GM12872 (cell line): ENCODE results near the gene ZNF367.

Experiments used
- CTCF ChIP-seq: IDR thresholded peaks from 3 replicates; pipeline ENCODE4 v1.5.1; 2011; ENCODE audit warnings: low read depth, mild to moderate bottlenecking, low read length, moderate library complexity; ENCODE audit not compliant: insufficient read depth

The ZNF367 gene

GRCh38 chr9:96412174-96412913, 5.8 kb downstream of the ZNF367 start:
- TF ChIP-seq CTCF, result no peak

DNA sequence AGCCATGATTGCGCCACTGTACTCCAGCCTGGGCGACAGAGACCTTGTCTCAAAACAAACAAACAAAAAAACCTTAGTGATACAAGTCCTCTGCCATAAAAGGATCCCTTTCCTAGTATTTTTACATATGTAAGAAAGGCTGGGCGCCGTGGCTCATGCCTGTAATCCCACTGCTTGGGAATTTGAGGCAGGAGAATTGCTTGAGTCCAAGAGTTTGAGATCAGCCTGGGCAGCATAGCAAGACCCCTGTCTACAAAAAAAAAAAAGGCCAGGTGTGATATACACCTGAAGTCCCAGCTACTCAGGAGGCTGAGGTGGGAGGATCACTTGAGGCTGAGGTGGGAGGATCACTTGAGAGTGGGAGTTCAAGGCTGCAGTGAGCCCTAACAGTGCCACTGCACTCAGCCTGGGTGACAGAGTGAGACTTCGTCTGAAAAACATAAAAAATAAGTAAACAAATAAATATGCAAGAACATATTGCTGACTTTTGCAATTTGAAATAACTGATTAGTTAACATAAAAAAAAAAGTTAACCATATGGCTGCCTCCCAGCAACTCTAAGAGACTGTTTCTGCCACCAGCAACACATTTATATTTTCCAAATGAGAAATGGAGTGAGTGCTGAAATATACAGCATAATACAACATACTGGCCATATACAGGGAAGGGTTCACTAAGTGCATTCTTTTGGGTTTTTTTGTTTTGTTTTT, 6.9 kb downstream of the ZNF367 start:
- no peak for TF ChIP-seq CTCF

- TF ChIP-seq CTCF, result no peak
These were observed 9.5 kb downstream of the ZNF367 start for GRCh38 chr9:96408409-96409280.

DNA sequence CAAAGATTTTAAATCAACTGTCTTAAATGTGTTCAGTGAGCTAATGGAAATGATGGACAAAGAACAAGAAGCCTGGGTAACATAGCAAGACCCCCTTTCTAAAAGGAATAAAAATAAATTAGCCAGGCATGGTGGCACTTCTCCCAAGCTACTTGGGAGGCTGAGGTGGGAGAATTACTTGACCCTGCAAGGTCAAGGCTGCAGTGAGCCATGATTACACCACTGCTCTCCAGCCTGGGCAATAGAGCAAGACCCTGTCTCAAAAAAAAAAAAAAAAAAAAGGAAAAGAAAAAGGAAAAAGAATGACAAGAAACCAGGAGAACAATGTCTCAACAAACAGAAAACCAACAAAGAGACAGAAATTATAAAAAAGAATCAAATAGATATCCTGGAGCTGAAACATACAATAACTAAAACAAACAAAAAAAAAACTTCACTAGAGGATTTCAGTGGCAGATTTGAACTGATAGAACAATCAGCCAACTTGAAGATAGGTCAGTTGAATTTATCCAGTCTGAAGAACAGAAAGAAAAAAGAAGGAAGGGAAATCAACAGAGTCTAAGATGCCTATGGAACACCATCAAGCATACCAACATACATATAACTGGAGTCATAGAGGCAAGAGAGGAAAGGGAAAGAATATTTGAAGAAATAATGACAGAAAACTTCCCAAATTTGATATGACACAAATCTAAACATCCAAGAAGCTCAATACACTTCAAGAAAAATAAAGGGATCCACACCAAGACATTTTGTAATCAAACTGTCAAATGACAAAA, 17.8 kb downstream of the ZNF367 start:
- no peak for TF ChIP-seq CTCF

- TF ChIP-seq CTCF, result no peak
These were observed 18.9 kb downstream of the ZNF367 start for GRCh38 chr9:96399325-96399633.

DNA sequence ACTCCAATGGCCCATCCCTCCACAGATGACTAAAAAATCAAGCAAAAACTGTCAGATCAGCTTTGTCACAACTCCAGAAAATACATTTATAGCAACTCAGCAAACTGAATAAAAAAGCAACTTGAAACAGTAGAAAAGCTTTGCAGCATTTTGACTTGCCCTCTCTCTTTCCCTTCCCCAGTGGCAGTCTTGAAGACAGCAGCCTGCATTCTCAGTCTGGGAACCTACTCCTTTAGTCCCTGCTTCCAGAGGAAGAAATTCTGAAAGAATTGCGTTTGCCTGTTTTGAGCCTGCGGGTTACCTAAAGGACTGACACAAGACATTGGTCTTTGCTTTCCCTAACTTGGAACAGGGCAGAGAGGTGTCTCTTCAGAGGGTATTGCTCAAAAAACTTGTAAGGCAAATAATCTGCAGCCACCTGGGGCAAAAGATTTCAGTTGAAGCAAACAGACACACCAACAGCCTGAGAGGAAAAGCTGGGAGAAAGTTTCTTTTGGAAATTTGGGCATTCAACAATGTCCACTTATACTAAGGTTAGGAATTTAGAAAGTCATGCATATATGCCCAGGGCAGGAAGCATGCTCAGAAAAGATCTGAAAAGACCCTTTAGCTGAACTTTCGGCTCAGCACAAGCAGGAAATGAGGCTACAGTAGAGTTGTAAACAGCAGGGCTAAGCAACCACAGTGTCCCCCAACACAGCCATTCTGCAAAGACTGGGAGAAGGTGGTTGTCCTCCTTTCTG, 19.4 kb downstream of the ZNF367 start:
- no peak for TF ChIP-seq CTCF
